ENCODE data around the gene GUCA2B.

GUCA2B gene

GRCh38 chr1:42170779-42171621, 17.8 kb downstream of the GUCA2B start:
- no peaks in the 10 kb centered on the region for H3K9me3 ChIP-seq (replicated peaks in 1 of 11)
- no peak overlapping the region for H3K9ac ChIP-seq
- peaks cover 0 to 22% (median 5%) of the 10 kb centered on the region in 11 experiments; a peak in 9 of 22 replicates for H4K20me1 ChIP-seq
- H3K27ac ChIP-seq = peak overlapping the region in 2 of 11 experiments; percentile 1 to 45; a peak in 2 of 22 replicates
- peaks cover 2 to 19% (median 8%) of the 10 kb centered on the region in 11 experiments; a peak in 11 of 22 replicates for H3K36me3 ChIP-seq
- peak overlapping the region in 2 of 11 experiments; percentile 3 to 10; a peak in 2 of 22 replicates for H3K4me2 ChIP-seq
- no peak overlapping the region for H3K4me3 ChIP-seq
- H3K27me3 ChIP-seq = no peaks in the 10 kb centered on the region
- H3K4me1 ChIP-seq = peaks cover 0 to 18% (median 8%) of the 10 kb centered on the region in 10 experiments; a peak in 9 of 20 replicates
- TF ChIP-seq Cebpa-rat (IDR thresholded peaks at IDR 0.05) = no peak

- no peak overlapping the region for H3K4me2 ChIP-seq
- TF ChIP-seq Cebpa-rat (IDR thresholded peaks at IDR 0.05) = no peak
- peaks cover 0 to 18% (median 8%) of the 10 kb centered on the region in 10 experiments; a peak in 10 of 20 replicates for H3K4me1 ChIP-seq
- peaks cover 4 to 25% (median 10%) of the 10 kb centered on the region in 11 experiments; a peak in 11 of 22 replicates for H3K36me3 ChIP-seq
- no peaks in the 10 kb centered on the region for H3K27me3 ChIP-seq
- no peaks in the 10 kb centered on the region for H3K9me3 ChIP-seq (replicated peaks in 1 of 11)
- H3K4me3 ChIP-seq = no peak overlapping the region
- H3K27ac ChIP-seq = peak overlapping the region in 1 of 11 experiments; percentile 45; a peak in 1 of 22 replicates
- H3K9ac ChIP-seq = no peak overlapping the region
- peaks cover 0 to 25% (median 5%) of the 10 kb centered on the region in 11 experiments; a peak in 11 of 22 replicates for H4K20me1 ChIP-seq
Measured at GRCh38 chr1:42171679-42172266, 18.6 kb downstream of the GUCA2B start.

- H3K4me2 ChIP-seq = no peak overlapping the region
- H3K27me3 ChIP-seq = no peaks in the 10 kb centered on the region
- H3K27ac ChIP-seq = peak overlapping the region in 1 of 11 experiments; percentile 18; a peak in 1 of 22 replicates
- peaks cover 4 to 25% (median 13%) of the 10 kb centered on the region in 11 experiments; a peak in 13 of 22 replicates for H3K36me3 ChIP-seq
- peaks cover 6 to 23% (median 9%) of the 10 kb centered on the region in 10 experiments; a peak in 17 of 20 replicates for H3K4me1 ChIP-seq
- 0 out of 22 replicates have a peak overlapping the region, but pooled peaks of 2 of the 11 experiments have one; percentile 8 to 14 for H3K9ac ChIP-seq
- peaks cover 0 to 25% (median 8%) of the 10 kb centered on the region in 11 experiments; a peak in 12 of 22 replicates for H4K20me1 ChIP-seq
- no peak overlapping the region for H3K4me3 ChIP-seq
- TF ChIP-seq Cebpa-rat (IDR thresholded peaks at IDR 0.05) = no peak
- H3K9me3 ChIP-seq (replicated peaks in 1 of 11) = no peaks in the 10 kb centered on the region
Measured at GRCh38 chr1:42172381-42173133, 19.3 kb downstream of the GUCA2B start.

- 0 out of 22 replicates have a peak overlapping the region, but pooled peaks of 2 of the 11 experiments have one; percentile 8 to 14 for H3K9ac ChIP-seq
- peaks cover 3 to 31% (median 16%) of the 10 kb centered on the region in 10 experiments; a peak in 19 of 20 replicates for H3K4me1 ChIP-seq
- no peaks in the 10 kb centered on the region for H3K9me3 ChIP-seq (replicated peaks in 1 of 11)
- peaks cover 0 to 26% (median 11%) of the 10 kb centered on the region in 11 experiments; a peak in 13 of 22 replicates for H4K20me1 ChIP-seq
- no peaks in the 10 kb centered on the region for H3K27me3 ChIP-seq
- peaks cover 4 to 27% (median 13%) of the 10 kb centered on the region in 11 experiments; a peak in 13 of 22 replicates for H3K36me3 ChIP-seq
- no peak for TF ChIP-seq Cebpa-rat (IDR thresholded peaks at IDR 0.05)
- H3K4me3 ChIP-seq = no peak overlapping the region
- H3K4me2 ChIP-seq = no peak overlapping the region
- H3K27ac ChIP-seq = peak overlapping the region in 1 of 11 experiments; percentile 18; a peak in 1 of 22 replicates
Measured at GRCh38 chr1:42173155-42173933, 20.1 kb downstream of the GUCA2B start.

- Histone ChIP-seq H3K4me2 (no peak overlapping the region), H3K4me1 (peaks cover 0 to 39% (median 23%) of the 10 kb centered on the region in 10 experiments; a peak in 16 of 20 replicates), H3K27ac (no peak overlapping the region)
Measured at GRCh38 chr1:42173961-42174735, 20.9 kb downstream of the GUCA2B start.

GRCh38 chr1:42175314-42176054, 22.3 kb downstream of the GUCA2B start:
- Histone ChIP-seq H3K27me3 (no peaks in the 10 kb centered on the region), H3K4me3 (no peak overlapping the region), H3K4me1 (peaks cover 7 to 53% (median 36%) of the 10 kb centered on the region in 10 experiments; a peak in 19 of 20 replicates), H4K20me1 (peaks cover 0 to 43% (median 24%) of the 10 kb centered on the region in 11 experiments; a peak in 14 of 22 replicates), H3K4me2 (no peak overlapping the region), H3K9me3 (replicated peaks in 1 of 11) (no peaks in the 10 kb centered on the region), H3K27ac (no peak overlapping the region), H3K9ac (no peak overlapping the region), H3K36me3 (peaks cover 8 to 40% (median 20%) of the 10 kb centered on the region in 11 experiments; a peak in 16 of 22 replicates)
- TF ChIP-seq Cebpa-rat (IDR thresholded peaks at IDR 0.05) = no peak

More at GRCh38 chr1:42173961-42174735, 20.9 kb downstream of the GUCA2B start:
- no peaks in the 10 kb centered on the region for H3K27me3 ChIP-seq
- peaks cover 4 to 34% (median 17%) of the 10 kb centered on the region in 11 experiments; a peak in 14 of 22 replicates for H3K36me3 ChIP-seq
- H3K9ac ChIP-seq = no peak overlapping the region
- no peaks in the 10 kb centered on the region for H3K9me3 ChIP-seq (replicated peaks in 1 of 11)
- TF ChIP-seq Cebpa-rat (IDR thresholded peaks at IDR 0.05) = peak in 6 of 11 experiments; percentile 42 to 80 (median 58); a peak in 8 of 22 replicates
- H4K20me1 ChIP-seq = peaks cover 0 to 34% (median 16%) of the 10 kb centered on the region in 11 experiments; a peak in 14 of 22 replicates
- no peak overlapping the region for H3K4me3 ChIP-seq

Data from BLaER1 treated with 17β-estradiol and CSF1 and Interleukin-3, amounts not matched to agents 10 nM and 100 nM (cell line).